Activated T-cell treated with anti-CD3 and anti-CD28 coated beads for 48 hours (primary cell): ENCODE measurements around the gene RGS16.

Source experiments
- DNase-seq: peaks from one replicate; pipeline ENCODE4 v3.0.0-alpha.2; 2020; ENCODE audit warnings: low read depth

Gene RGS16

GRCh38 chr1:182629499-182630096, 25.4 kb upstream of the RGS16 start:
- peak; percentile 61 for DNase-seq

GRCh38 chr1:182629080-182629479, 24.9 kb upstream of the RGS16 start:
- no peak for DNase-seq

DNA sequence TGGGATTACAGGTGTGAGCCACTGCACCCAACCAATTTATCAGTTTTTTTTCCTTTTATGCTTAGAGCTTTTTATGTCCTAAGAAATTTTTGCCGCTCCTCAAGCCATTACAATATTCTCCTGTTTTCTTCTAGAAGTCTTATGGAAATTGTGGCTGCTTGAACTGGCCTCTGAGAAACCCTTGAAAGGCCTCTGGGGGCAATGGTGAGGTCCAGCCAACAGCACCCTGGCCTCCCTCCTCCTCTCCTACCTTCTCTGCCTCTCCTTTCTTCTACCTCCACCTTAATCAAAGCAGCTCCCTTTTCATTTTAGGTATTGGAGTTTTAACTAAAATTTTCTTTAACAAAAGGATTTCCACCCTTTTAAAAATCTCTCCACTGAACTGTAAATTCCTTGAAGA, 24.5 kb upstream of the RGS16 start:
- no peak for DNase-seq

GRCh38 chr1:182627622-182628021, 23.4 kb upstream of the RGS16 start:
- no peak for DNase-seq

GRCh38 chr1:182626527-182626926, 22.3 kb upstream of the RGS16 start:
- DNase-seq: no peak

DNA sequence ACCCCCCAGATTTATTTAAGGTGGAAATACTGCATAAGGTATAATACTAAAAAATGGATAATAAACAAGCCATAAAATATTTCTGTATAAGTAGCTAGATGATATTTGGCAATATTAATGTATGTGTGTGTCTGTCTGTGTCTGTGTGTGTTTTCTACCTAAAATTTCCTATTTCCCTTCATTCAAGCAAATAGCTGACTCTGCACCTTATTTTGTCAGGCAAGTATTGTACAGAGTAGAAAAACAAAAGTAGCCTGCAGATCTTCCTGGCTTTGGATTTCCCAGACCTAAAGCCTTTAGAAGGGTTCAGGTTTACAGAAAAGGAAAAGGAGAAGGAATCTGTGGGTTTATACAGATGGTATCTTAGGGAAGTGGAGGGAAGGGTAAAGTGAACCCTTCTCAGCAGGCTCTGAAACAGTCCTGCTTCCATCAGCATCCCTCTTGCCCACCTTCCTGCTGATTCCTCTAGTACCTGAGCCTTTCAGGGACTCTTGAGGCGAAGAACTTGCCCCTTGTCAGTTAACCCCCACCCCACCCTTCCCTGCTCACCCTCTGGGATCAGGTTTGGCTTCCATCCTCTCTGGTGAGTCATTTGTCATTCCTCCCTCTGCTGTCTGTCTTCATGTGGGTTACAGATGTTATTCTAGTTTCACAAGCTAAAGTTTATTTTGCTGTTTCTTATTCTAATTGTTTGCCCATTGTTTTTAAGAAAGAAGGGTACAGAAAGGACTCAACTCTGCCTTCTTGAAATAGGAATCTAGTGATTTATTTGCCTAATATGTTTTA, 21.7 kb upstream of the RGS16 start:
- no peak for DNase-seq

DNA sequence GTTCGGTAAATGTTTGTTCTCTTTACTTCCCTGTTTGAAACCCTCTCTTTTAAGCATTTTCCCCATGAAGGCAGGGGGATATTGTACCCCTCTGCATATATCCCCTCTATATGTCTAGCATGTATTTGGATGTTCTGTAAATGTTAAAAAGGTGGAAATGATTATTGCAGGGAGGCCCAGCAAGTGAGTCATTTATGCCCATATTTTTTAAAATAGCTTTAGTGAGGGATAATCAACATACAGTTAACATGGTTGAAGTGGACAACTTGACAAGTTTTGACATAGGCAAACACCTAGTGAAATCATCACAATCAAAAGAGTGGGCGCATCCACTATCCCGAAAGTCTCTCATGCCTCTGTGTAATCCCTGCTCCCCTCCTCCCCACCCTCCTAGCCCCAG, 20.8 kb upstream of the RGS16 start:
- DNase-seq: no peak

DNA sequence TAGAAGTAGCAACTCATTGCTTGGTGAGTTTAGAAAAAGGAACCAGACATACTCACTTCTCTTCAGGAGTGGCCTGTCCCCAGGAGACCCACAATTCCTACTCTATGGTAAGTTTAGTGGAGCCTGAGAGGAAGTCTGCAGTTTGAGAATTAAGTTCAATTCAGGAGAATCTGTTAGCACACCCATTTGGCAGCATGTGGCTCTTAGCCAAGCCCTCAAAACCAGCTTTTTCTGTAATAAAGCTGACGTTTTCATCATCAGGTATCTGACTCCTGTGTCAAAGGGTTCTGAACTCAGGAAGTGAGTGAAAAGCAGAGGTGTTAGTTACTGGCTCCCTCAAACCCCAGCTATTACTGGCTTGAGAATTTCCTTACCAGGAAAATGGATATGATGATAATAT, 20.4 kb upstream of the RGS16 start:
- DNase-seq: no peak

GRCh38 chr1:182622901-182623528, 18.8 kb upstream of the RGS16 start:
- no peak for DNase-seq

DNA sequence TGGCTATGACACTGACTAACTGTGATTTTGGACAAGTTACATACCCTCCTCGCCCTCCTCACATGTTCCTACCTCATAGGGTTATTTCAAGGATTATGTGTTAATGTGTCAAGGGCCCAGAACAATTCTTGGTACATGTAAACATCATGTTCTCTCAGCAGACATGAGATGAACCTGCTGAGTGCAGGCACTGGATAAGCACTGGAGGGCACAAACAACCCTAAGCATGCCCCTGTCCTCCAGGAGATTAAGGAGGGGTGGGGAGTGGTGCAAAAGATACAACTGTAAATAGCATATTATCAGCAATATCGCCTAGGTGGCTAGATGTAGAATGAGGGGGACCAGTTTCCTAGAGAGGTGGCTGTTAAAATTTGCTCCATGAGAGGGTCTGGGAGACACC, 17.7 kb upstream of the RGS16 start:
- DNase-seq: no peak

- DNase-seq: no peak
Observed at GRCh38 chr1:182620924-182621585, 16.9 kb upstream of the RGS16 start.

GRCh38 chr1:182617734-182618351, 13.7 kb upstream of the RGS16 start:
- no peak for DNase-seq

GRCh38 chr1:182617014-182617429, 12.8 kb upstream of the RGS16 start:
- DNase-seq: no peak

DNA sequence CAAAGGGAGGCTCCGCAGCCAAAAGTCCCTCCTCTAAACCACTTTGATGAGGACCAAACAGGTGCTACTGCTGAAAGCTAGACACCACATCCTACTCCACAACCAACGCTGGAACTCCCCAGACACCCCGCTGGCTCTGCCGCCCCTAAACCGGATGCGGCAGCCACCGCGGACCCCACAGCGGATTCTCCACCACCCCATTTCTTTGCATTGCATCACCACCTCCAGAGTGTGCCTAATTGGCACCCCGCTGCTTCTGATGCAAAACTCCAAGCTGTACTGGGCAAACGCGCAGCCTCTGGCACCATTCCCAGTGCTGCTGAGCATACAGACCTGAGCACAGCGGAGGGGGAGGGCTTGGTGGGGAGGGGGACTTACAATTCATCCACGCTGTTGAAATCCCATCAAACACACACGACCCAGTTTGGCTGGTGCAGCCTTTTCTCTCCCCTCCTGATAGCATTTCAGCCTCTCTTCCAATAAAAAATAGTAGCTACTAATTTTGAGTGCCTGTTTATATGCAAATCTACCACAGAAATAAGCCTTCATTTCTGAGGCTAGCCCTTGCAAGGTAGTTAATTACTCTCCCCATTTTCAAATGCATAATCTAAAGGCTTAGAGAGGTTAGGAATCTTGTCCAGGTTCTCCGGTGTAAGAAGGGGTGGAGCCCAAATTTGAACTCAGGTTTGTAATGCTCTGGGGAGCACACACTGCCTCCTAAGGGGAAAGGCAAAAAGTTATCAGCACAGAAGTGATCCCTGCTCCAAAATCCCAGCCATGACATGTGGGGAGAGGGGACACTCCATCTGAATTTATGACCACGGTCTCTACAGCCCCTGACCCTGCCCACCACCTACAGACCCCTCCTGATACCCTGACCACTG, 12.2 kb upstream of the RGS16 start:
- peak; percentile 79 for DNase-seq

GRCh38 chr1:182615468-182616129, 11.4 kb upstream of the RGS16 start:
- DNase-seq: peak; percentile 48

DNA sequence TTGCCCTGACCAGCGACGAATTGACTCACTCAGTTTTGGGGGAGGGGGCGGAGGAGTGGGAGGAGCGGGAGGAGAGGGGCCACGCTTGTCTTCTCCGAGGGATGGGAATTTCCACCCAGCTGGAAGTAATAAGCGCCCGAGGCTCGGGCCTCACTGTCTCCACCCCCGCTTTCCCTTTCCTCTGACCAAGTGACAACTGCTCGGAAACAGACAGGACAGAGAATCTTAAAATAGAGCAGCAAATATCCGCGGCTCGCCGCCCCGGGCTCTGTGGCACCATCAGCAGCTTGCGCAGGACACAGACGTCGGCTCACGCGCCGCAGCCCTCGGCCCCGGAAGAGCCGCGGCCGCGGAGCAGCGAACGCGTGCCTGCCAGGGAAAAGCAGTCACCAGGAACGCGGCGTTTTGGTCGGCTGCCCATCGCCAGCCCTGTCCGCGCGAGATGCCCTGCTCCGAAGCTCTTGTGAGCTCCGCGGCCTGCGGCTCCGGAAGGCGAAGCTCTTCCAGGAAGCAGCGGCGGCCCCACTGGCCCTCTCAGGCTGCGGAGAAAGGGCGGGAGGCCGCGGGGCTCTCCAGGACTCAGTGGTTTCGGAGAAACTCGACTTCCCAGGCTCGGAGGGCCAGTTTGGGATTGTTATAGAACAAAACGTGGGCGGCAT, 10.7 kb upstream of the RGS16 start:
- DNase-seq: peak; percentile 47

GRCh38 chr1:182611787-182612186, 7.6 kb upstream of the RGS16 start:
- DNase-seq: no peak

GRCh38 chr1:182611326-182611725, 7.1 kb upstream of the RGS16 start:
- DNase-seq: no peak

- DNase-seq: no peak
Observed at GRCh38 chr1:182610606-182611194, 6.5 kb upstream of the RGS16 start.
